ENCODE measurements around the gene DHX38. TPM values are rescaled to one million over a fixed set of nuclear protein-coding genes. Genes with fewer than 3 reads are reported as not detected.
A peak's percentile ranks its signal among the peaks of the same experiment; 100 is the strongest.
"Not testable (repeated sequence)": the region's sequence is repeated elsewhere in the genome, so short reads cannot be mapped to it uniquely, and the experiment has no call there.

Gene DHX38
- total RNA-seq, 1 donor from 2014 or later, result 53.2 TPM

DNA sequence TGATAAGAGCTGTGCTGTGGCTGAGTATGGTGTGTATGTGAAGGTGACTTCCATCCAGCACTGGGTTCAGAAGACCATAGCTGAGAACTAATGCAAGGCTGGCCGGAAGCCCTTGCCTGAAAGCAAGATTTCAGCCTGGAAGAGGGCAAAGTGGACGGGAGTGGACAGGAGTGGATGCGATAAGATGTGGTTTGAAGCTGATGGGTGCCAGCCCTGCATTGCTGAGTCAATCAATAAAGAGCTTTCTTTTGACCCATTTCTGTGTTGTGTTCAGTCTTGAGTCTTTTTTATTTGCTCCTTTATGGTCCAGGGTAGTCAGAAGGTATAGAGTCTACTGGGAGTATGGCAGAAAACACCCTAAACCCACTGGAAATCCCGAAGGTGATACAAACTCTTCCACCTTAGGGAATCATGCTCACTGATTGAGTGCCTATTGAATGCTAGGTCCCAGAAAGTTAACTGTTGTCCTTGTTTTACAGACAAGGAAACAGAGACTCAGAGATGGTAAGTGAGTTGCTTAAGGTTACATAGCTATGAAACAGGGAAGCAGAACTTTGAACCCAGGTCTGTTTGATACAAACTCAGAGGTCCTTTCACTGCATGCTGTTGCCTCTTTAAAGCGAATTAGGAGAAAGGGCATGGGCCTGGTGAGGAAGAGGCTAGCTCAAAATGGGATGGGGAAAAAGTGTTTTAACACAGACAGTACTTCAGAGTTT, 16.5 kb upstream of the DHX38 start:
- not testable (repeated sequence) for H3K27me3 ChIP-seq (ENCODE audit: control insufficient read depth in 3 of 3, insufficient read depth in 3 of 3, low read length in 3 of 3); H3K36me3 ChIP-seq (ENCODE audit: control insufficient read depth in 3 of 3, insufficient read depth in 3 of 3, low read length in 3 of 3); H3K27ac ChIP-seq (ENCODE audit: low read depth, low read length); H3K9ac ChIP-seq (ENCODE audit: low read depth in 1 of 3, low read length in 3 of 3); H3K4me3 ChIP-seq (ENCODE audit: low read length in 3 of 3); H3K9me3 ChIP-seq (ENCODE audit: control insufficient read depth in 3 of 3, low read length in 3 of 3)
- peaks cover 12 to 18% (median 15%) of the 10 kb centered on the region in 3 donors for H3K4me1 ChIP-seq (ENCODE audit: control insufficient read depth in 3 of 3, insufficient read depth in 3 of 3, low read length in 3 of 3)

DNA sequence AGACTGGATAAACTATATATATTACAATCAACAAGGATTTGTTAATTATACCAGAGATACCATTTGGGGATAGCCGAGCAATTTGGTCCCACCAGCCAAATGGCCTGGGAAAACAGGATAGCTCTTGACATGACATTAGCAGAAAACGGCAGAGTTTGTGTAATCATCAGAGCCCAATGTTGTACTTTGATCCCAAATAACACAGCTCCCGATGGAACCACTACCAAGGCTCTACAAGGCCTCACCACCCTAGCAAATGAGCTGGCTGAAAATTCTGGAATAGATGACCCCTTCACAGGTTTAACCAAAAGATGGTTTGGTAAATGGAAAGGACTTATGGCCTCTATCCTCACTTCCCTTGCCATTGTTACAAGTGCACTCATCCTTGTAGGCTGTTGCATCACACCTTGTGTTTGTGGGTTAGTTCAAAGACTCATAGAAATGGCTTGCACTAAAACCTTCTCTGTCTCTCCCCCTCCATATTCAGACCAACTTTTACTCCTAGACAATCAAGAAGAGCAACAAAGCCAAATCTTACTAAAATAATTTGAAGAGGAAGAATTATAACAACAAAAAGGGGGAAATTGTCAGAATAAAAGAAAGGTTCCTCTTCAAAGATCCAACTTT, 9.8 kb upstream of the DHX38 start:
- Histone ChIP-seq H3K27ac (ENCODE audit: low read depth, low read length) (no peak overlapping the region), H3K4me3 (ENCODE audit: low read length in 3 of 3) (no peak overlapping the region), H3K9me3 (ENCODE audit: control insufficient read depth in 3 of 3, low read length in 3 of 3) (no peaks in the 10 kb centered on the region), H3K9ac (ENCODE audit: low read depth in 1 of 3, low read length in 3 of 3) (no peak overlapping the region), H3K27me3 (ENCODE audit: control insufficient read depth in 3 of 3, insufficient read depth in 3 of 3, low read length in 3 of 3) (no peaks in the 10 kb centered on the region), H3K36me3 (ENCODE audit: control insufficient read depth in 3 of 3, insufficient read depth in 3 of 3, low read length in 3 of 3) (peaks cover 15 to 36% (median 25%) of the 10 kb centered on the region in 3 donors), H3K4me1 (ENCODE audit: control insufficient read depth in 3 of 3, insufficient read depth in 3 of 3, low read length in 3 of 3) (no peaks in the 10 kb centered on the region)

DNA sequence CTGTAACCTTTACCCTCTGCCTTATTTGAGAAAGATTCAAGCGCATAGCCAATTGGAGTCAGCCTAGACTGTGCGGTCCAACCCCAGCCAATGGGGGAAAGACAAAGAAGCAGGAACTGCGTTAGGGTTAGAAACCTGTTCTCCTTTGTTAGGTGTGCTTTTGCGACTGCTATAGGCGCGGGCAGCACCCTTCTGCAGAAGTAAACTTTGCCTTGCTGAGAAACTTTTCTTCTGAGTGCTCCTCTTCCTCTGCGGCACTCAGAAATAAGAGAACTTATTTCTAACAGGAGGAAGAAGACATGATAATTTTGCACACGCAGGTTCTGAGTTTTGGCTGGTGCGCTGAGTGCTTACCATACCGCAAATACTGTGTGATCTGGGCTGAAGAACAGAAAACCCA, 9.2 kb upstream of the DHX38 start:
- Histone ChIP-seq H3K9ac (ENCODE audit: low read depth in 1 of 3, low read length in 3 of 3) (no peak overlapping the region), H3K4me1 (ENCODE audit: control insufficient read depth in 3 of 3, insufficient read depth in 3 of 3, low read length in 3 of 3) (no peaks in the 10 kb centered on the region), H3K27me3 (ENCODE audit: control insufficient read depth in 3 of 3, insufficient read depth in 3 of 3, low read length in 3 of 3) (no peaks in the 10 kb centered on the region), H3K9me3 (ENCODE audit: control insufficient read depth in 3 of 3, low read length in 3 of 3) (no peaks in the 10 kb centered on the region), H3K36me3 (ENCODE audit: control insufficient read depth in 3 of 3, insufficient read depth in 3 of 3, low read length in 3 of 3) (peaks cover 18 to 41% (median 31%) of the 10 kb centered on the region in 3 donors), H3K27ac (ENCODE audit: low read depth, low read length) (no peak overlapping the region), H3K4me3 (ENCODE audit: low read length in 3 of 3) (no peak overlapping the region)

DNA sequence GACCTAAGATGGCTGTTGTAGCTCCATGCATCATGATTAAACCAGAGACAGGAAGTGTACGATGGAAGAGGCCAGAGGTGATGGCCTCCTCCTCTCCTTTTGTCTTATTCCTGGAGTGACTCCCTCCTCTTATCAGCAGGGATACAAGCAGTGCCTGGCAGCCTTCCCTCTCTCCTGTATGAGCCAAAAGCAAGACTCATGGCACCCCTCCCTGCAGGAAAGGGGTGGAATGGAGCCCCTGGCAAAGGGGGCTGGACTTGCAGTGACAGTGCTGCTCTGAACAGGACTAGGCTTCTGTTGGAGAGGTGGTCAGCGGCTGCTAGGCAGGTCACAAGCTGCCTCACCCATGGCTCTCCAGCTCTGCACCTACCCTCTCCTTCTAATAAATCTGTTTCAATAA, 8.6 kb upstream of the DHX38 start:
- Histone ChIP-seq H3K36me3 (ENCODE audit: control insufficient read depth in 3 of 3, insufficient read depth in 3 of 3, low read length in 3 of 3) (peaks cover 18 to 46% (median 36%) of the 10 kb centered on the region in 3 donors), H3K4me3 (ENCODE audit: low read length in 3 of 3) (no peak overlapping the region), H3K27me3 (ENCODE audit: control insufficient read depth in 3 of 3, insufficient read depth in 3 of 3, low read length in 3 of 3) (no peaks in the 10 kb centered on the region), H3K27ac (ENCODE audit: low read depth, low read length) (no peak overlapping the region), H3K9me3 (ENCODE audit: control insufficient read depth in 3 of 3, low read length in 3 of 3) (no peaks in the 10 kb centered on the region), H3K4me1 (ENCODE audit: control insufficient read depth in 3 of 3, insufficient read depth in 3 of 3, low read length in 3 of 3) (no peaks in the 10 kb centered on the region), H3K9ac (ENCODE audit: low read depth in 1 of 3, low read length in 3 of 3) (no peak overlapping the region)

DNA sequence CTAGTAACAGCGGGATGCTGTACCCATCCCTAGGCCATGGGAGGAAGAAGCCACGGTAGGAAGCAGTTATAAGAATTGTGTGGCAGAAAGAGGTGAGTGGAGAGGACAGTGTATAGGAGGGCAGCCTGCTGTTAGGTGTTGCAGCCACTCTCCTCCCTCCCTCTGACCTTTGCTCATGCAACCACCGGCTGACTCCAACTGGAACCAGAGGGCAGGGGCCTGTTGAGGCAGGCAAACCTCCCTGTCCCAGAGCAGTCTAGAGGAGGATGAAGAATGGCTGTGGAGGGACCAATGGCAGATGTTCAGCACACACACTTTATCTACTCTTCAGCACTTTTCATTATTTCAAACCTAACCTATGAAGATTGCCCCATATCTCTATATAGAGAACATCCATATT, 2.4 kb upstream of the DHX38 start:
- Histone ChIP-seq H3K4me1 (ENCODE audit: control insufficient read depth in 3 of 3, insufficient read depth in 3 of 3, low read length in 3 of 3) (peaks cover 16 to 27% (median 20%) of the 10 kb centered on the region in 3 donors), H3K9me3 (ENCODE audit: control insufficient read depth in 3 of 3, low read length in 3 of 3) (no peaks in the 10 kb centered on the region), H3K9ac (ENCODE audit: low read depth in 1 of 3, low read length in 3 of 3) (peak overlapping the region in 1 of 3 donors; percentile 8), H3K27me3 (ENCODE audit: control insufficient read depth in 3 of 3, insufficient read depth in 3 of 3, low read length in 3 of 3) (no peaks in the 10 kb centered on the region), H3K36me3 (ENCODE audit: control insufficient read depth in 3 of 3, insufficient read depth in 3 of 3, low read length in 3 of 3) (peaks cover 13 to 48% (median 30%) of the 10 kb centered on the region in 3 donors), H3K27ac (ENCODE audit: low read depth, low read length) (no peak overlapping the region), H3K4me3 (ENCODE audit: low read length in 3 of 3) (no peak overlapping the region)

DNA sequence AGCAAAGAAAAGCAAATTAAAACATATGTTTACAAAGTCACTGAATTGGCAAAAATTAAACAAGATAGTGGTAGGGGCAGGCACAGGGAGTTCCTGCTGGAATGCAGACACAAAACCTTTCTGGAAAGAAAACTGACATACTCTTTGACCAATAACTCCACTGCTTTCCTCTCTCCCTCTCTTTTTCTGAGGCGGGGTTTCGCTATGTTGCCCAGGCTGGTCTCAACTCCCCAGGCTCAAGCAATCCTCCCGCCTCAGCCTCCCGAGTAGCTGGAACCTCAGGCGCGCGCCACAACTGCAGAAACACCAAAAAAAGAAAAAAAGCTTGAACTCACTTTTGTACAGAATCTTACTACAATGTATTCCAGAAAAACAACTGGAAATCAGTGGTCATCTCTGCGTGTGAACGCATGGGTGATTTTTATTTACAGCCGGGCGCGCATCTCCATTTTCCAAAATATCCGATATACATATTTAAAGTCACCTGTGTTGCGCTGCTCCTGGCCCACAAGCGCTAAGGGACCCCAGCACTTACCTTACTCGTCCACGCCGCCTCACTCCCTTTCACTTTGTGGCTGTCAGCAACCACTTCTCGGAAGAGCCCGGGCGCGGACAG, 707 bp upstream of the DHX38 start:
- Histone ChIP-seq H3K36me3 (ENCODE audit: control insufficient read depth in 3 of 3, insufficient read depth in 3 of 3, low read length in 3 of 3) (peaks cover 26 to 48% (median 38%) of the 10 kb centered on the region in 3 donors), H3K27ac (ENCODE audit: low read depth, low read length) (peak overlapping the region; percentile 93), H3K27me3 (ENCODE audit: control insufficient read depth in 3 of 3, insufficient read depth in 3 of 3, low read length in 3 of 3) (no peaks in the 10 kb centered on the region), H3K4me1 (ENCODE audit: control insufficient read depth in 3 of 3, insufficient read depth in 3 of 3, low read length in 3 of 3) (peaks cover 16 to 27% (median 20%) of the 10 kb centered on the region in 3 donors), H3K9me3 (ENCODE audit: control insufficient read depth in 3 of 3, low read length in 3 of 3) (no peaks in the 10 kb centered on the region), H3K4me3 (ENCODE audit: low read length in 3 of 3) (peak overlapping the region; percentile 97 to 99 (median 99)), H3K9ac (ENCODE audit: low read depth in 1 of 3, low read length in 3 of 3) (peak overlapping the region; percentile 91)

DNA sequence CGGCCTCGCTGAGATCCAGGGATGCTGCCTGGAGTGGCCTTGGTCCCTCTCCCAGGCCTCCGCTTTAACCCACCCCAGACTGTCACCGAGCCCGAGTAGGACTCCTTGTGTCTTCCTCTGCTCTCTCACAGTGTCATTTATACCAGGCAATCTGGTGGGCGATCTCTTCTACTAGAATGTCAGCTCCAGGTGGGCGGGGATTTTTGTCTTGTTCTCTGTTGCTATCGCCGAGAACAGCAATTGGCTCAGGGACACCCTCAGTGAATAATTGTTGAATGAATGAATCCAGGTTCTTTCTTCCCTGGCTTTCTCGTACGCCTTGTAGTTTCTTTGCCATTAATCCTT, 591 bp downstream of the DHX38 start:
- H3K4me3 ChIP-seq (ENCODE audit: low read length in 3 of 3), result peak overlapping the region; percentile 97 to 99 (median 99)
- H3K36me3 ChIP-seq (ENCODE audit: control insufficient read depth in 3 of 3, insufficient read depth in 3 of 3, low read length in 3 of 3), result peaks cover 29 to 45% (median 35%) of the 10 kb centered on the region in 3 donors
- no peaks in the 10 kb centered on the region for H3K9me3 ChIP-seq (ENCODE audit: control insufficient read depth in 3 of 3, low read length in 3 of 3)
- peak overlapping the region; percentile 93 for H3K27ac ChIP-seq (ENCODE audit: low read depth, low read length)
- no peaks in the 10 kb centered on the region for H3K27me3 ChIP-seq (ENCODE audit: control insufficient read depth in 3 of 3, insufficient read depth in 3 of 3, low read length in 3 of 3)
- peaks cover 16 to 27% (median 20%) of the 10 kb centered on the region in 3 donors for H3K4me1 ChIP-seq (ENCODE audit: control insufficient read depth in 3 of 3, insufficient read depth in 3 of 3, low read length in 3 of 3)
- peak overlapping the region; percentile 96 to 99 (median 98) for H3K9ac ChIP-seq (ENCODE audit: low read depth in 1 of 3, low read length in 3 of 3)

DNA sequence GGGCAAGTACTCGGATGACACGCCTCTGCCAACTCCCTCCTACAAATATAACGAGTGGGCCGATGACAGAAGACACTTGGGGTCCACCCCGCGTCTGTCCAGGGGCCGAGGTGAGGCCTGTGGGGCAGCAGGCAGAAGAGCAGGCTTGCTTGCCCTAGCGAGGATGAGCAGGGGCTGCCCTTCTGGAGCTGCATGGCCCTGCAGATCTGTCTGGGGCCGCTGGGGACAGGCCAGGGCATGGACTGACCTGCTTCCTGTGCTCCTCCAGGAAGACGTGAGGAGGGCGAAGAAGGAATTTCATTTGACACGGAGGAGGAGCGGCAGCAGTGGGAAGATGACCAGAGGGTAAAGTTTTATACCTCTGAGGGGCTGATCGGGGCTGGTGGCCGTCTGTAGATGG, 5.3 kb downstream of the DHX38 start:
- H3K36me3 ChIP-seq (ENCODE audit: control insufficient read depth in 3 of 3, insufficient read depth in 3 of 3, low read length in 3 of 3), result peaks cover 69 to 75% (median 75%) of the 10 kb centered on the region in 3 donors
- no peaks in the 10 kb centered on the region for H3K27me3 ChIP-seq (ENCODE audit: control insufficient read depth in 3 of 3, insufficient read depth in 3 of 3, low read length in 3 of 3)

DNA sequence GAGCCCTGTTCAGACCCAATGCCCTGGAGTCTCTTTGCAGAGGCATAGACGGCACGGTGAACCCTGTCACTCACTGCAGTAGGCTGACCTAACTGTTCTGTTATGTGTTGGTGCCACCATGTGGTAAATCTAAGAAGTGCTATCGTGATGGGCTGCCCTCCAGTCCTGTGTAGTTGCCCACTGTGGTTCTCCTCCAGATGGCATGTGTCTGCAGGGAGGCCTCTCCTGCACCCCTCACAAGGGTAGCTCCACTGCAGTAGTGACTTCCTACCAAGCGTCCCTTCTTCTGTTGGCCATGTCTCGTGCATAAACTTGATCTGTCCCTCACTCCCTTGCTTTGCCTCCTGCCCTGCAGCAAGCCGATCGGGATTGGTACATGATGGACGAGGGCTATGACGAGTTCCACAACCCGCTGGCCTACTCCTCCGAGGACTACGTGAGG, 5.8 kb downstream of the DHX38 start:
- no peak overlapping the region for H3K4me3 ChIP-seq (ENCODE audit: low read length in 3 of 3)
- peaks cover 8 to 16% (median 10%) of the 10 kb centered on the region in 3 donors for H3K4me1 ChIP-seq (ENCODE audit: control insufficient read depth in 3 of 3, insufficient read depth in 3 of 3, low read length in 3 of 3)
- H3K27ac ChIP-seq (ENCODE audit: low read depth, low read length), result no peak overlapping the region
- H3K36me3 ChIP-seq (ENCODE audit: control insufficient read depth in 3 of 3, insufficient read depth in 3 of 3, low read length in 3 of 3), result peaks cover 74 to 80% (median 79%) of the 10 kb centered on the region in 3 donors
- no peaks in the 10 kb centered on the region for H3K9me3 ChIP-seq (ENCODE audit: control insufficient read depth in 3 of 3, low read length in 3 of 3)
- no peaks in the 10 kb centered on the region for H3K27me3 ChIP-seq (ENCODE audit: control insufficient read depth in 3 of 3, insufficient read depth in 3 of 3, low read length in 3 of 3)
- no peak overlapping the region for H3K9ac ChIP-seq (ENCODE audit: low read depth in 1 of 3, low read length in 3 of 3)

More for the DNA sequence above, 5.3 kb downstream of the DHX38 start:
- Histone ChIP-seq H3K4me1 (ENCODE audit: control insufficient read depth in 3 of 3, insufficient read depth in 3 of 3, low read length in 3 of 3) (peaks cover 10 to 17% (median 15%) of the 10 kb centered on the region in 3 donors), H3K4me3 (ENCODE audit: low read length in 3 of 3) (no peak overlapping the region), H3K27ac (ENCODE audit: low read depth, low read length) (no peak overlapping the region), H3K9me3 (ENCODE audit: control insufficient read depth in 3 of 3, low read length in 3 of 3) (no peaks in the 10 kb centered on the region), H3K9ac (ENCODE audit: low read depth in 1 of 3, low read length in 3 of 3) (no peak overlapping the region)

DNA sequence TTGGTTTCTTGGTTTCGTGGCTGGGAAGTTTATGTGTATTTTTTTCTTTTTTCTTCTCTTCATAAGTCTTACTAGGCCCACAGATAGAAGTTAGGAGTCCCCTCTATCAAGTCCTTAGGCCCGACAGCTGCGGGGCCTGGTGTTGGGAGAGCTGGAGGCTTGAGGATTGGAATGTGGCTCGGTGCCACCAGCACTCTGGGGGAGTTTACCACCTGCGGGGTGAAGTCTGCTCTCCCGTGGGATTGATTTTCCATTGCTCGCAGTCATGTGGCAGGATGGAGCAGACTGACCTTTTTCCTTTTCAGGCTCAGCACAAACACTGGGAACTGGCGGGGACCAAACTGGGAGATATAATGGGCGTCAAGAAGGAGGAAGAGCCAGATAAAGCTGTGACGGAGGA, 7.5 kb downstream of the DHX38 start:
- Histone ChIP-seq H3K36me3 (ENCODE audit: control insufficient read depth in 3 of 3, insufficient read depth in 3 of 3, low read length in 3 of 3) (peaks cover 92 to 94% (median 93%) of the 10 kb centered on the region in 3 donors), H3K9me3 (ENCODE audit: control insufficient read depth in 3 of 3, low read length in 3 of 3) (no peaks in the 10 kb centered on the region), H3K9ac (ENCODE audit: low read depth in 1 of 3, low read length in 3 of 3) (no peak overlapping the region), H3K4me1 (ENCODE audit: control insufficient read depth in 3 of 3, insufficient read depth in 3 of 3, low read length in 3 of 3) (no peaks in the 10 kb centered on the region), H3K27me3 (ENCODE audit: control insufficient read depth in 3 of 3, insufficient read depth in 3 of 3, low read length in 3 of 3) (no peaks in the 10 kb centered on the region), H3K4me3 (ENCODE audit: low read length in 3 of 3) (no peak overlapping the region), H3K27ac (ENCODE audit: low read depth, low read length) (no peak overlapping the region)
